Panc1 (cell line): ENCODE measurements around the gene SMIM22.

Experiments used
- POLR2AphosphoS5 ChIP-seq: IDR thresholded peaks from 2 replicates; pipeline ENCODE4 v1.6.1; 2012; ENCODE audit warnings: mild to moderate bottlenecking, low read depth, low read length, moderate library complexity
- REST ChIP-seq, 2 experiments: IDR thresholded peaks; 2 replicates each; pipeline ENCODE4 v1.6.1; 2011 to 2012; ENCODE audit warnings: low read depth in 2 of 2, control low read depth in 1 of 2, low read length in 1 of 2, mild to moderate bottlenecking in 1 of 2, moderate library complexity in 1 of 2; ENCODE audit not compliant: insufficient read depth in 1 of 2
- SIN3A ChIP-seq: IDR thresholded peaks from 2 replicates; pipeline ENCODE4 v1.6.1; 2012; ENCODE audit warnings: low read depth, mild to moderate bottlenecking, low read length, moderate library complexity, borderline replicate concordance; ENCODE audit not compliant: insufficient read depth
- TF ChIP-seq, protein P1 (sequence below): fragments of 450-650 bp; IDR thresholded peaks from 2 replicates; pipeline ENCODE4 v1.5.1; 2017; ENCODE audit warnings: mild to moderate bottlenecking

DNA sequence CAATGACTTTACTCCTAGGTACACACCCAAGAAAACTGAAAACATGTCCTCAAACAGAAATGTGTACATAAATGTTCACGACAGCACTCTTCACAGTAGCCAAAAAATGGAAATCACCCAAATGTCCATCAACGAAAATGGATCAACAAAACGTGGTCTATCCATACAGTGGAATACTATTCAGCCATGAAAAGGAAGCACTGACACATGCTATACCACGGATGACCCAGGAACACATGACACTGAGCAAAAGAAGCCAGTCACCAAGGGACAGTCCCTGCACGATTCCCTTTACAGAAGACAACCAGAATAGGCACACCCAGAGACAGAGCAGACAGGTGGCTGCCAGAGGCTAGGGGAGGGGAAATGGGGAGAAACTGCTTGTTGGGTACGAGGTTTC is 39.5 kb upstream of the SMIM22 start:
- TF ChIP-seq, protein P1, sequence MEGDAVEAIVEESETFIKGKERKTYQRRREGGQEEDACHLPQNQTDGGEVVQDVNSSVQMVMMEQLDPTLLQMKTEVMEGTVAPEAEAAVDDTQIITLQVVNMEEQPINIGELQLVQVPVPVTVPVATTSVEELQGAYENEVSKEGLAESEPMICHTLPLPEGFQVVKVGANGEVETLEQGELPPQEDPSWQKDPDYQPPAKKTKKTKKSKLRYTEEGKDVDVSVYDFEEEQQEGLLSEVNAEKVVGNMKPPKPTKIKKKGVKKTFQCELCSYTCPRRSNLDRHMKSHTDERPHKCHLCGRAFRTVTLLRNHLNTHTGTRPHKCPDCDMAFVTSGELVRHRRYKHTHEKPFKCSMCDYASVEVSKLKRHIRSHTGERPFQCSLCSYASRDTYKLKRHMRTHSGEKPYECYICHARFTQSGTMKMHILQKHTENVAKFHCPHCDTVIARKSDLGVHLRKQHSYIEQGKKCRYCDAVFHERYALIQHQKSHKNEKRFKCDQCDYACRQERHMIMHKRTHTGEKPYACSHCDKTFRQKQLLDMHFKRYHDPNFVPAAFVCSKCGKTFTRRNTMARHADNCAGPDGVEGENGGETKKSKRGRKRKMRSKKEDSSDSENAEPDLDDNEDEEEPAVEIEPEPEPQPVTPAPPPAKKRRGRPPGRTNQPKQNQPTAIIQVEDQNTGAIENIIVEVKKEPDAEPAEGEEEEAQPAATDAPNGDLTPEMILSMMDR = no peak
- TF ChIP-seq POLR2AphosphoS5 (no peak), SIN3A (no peak), REST (IDR thresholded peaks at IDR 0.05; ENCODE audit: insufficient read depth in 1 of 2, low read depth in 2 of 2, low read length in 1 of 2) (no peak)
